ENCODE measurements around the gene ACAA1.

GRCh38 chr3:38120693-38121450 is 16.1 kb downstream of the ACAA1 start:
- TF ChIP-seq REST (IDR thresholded peaks at IDR 0.05; ENCODE audit: low read depth, low read length) (no peak), CHD2 (IDR thresholded peaks at IDR 0.05; ENCODE audit: low read length, partially characterized antibody) (no peak), USF2 (IDR thresholded peaks at IDR 0.05; ENCODE audit: borderline replicate concordance, low read depth, low read length) (no peak), CTCF (IDR thresholded peaks at IDR 0.05) (no peak), RFX5 (IDR thresholded peaks at IDR 0.05; ENCODE audit: low read length) (no peak), RAD21 (IDR thresholded peaks at IDR 0.05; ENCODE audit: low read length) (no peak), TCF12 (IDR thresholded peaks at IDR 0.05) (no peak), EP300 (IDR thresholded peaks at IDR 0.05; ENCODE audit: borderline replicate concordance in 1 of 2, low read depth in 1 of 2, low read length in 1 of 2) (no peak), TAF1 (IDR thresholded peaks at IDR 0.05; ENCODE audit: borderline replicate concordance, low read depth, low read length) (no peak), RCOR1 (IDR thresholded peaks at IDR 0.05; ENCODE audit: low read length) (no peak), POLR2AphosphoS5 (IDR thresholded peaks at IDR 0.05; ENCODE audit: low read depth, low read length) (no peak), MXI1 (IDR thresholded peaks at IDR 0.05; ENCODE audit: low read depth, low read length) (no peak), NRF1 (IDR thresholded peaks at IDR 0.05; ENCODE audit: low read depth, low read length) (no peak)
